ENCODE data around the gene AQP1. TPM values are rescaled to one million over a fixed set of nuclear protein-coding genes. Genes with fewer than 3 reads are reported as not detected.
A peak's percentile ranks its signal among the peaks of the same experiment; 100 is the strongest.

Gene AQP1
- total and polyA plus RNA-seq, 4 donors: 8.9 to 76.3 (median 23.5) TPM

- H3K9me3 ChIP-seq (ENCODE audit: control insufficient read depth in 4 of 4, low read length in 3 of 4): no peaks in the 10 kb centered on the region
- WGBS: 94% methylated on average over 19 of the region's 19 CpGs
- H3K4me3 ChIP-seq (ENCODE audit: low read depth in 1 of 3, low read length in 3 of 3): no peak overlapping the region
- peak; percentile 33 for DNase-seq (ENCODE audit: low spot score)
- no peak overlapping the region for H3K27ac ChIP-seq (ENCODE audit: low read depth in 1 of 2, low read length in 2 of 2)
- H3K27me3 ChIP-seq (ENCODE audit: control insufficient read depth in 4 of 4, insufficient read depth in 4 of 4, low read length in 3 of 4): no peaks in the 10 kb centered on the region
- H3K9ac ChIP-seq (ENCODE audit: low read depth in 1 of 2, low read length in 2 of 2): no peak overlapping the region
- TF ChIP-seq CTCF (IDR thresholded peaks at IDR 0.05; ENCODE audit: low read depth, low read length, missing input control): no peak
- no peak for TF ChIP-seq GABPA (IDR thresholded peaks at IDR 0.05 in 1 of 2, conservative IDR thresholded peaks at IDR 0.05 in 1 of 2)
- TF ChIP-seq HNF4A (conservative IDR thresholded peaks at IDR 0.05): no peak
- no peak for TF ChIP-seq SP1 (IDR thresholded peaks at IDR 0.05)
- TF ChIP-seq TAF1 (conservative IDR thresholded peaks at IDR 0.05): no peak
- no peak for TF ChIP-seq ATF3 (IDR thresholded peaks at IDR 0.05)
- no peak for TF ChIP-seq HNF4G (IDR thresholded peaks at IDR 0.05)
- no peak for TF ChIP-seq RAD21 (IDR thresholded peaks at IDR 0.05)
- TF ChIP-seq NR2F2 (IDR thresholded peaks at IDR 0.05): no peak
- no peak for TF ChIP-seq YY1 (IDR thresholded peaks at IDR 0.05)
- no peak for TF ChIP-seq MAX (IDR thresholded peaks at IDR 0.05)
- no peak for TF ChIP-seq JUND (IDR thresholded peaks at IDR 0.05)
- no peak for TF ChIP-seq EGR1 (IDR thresholded peaks at IDR 0.05; ENCODE audit: low read depth in 2 of 2)
- TF ChIP-seq FOXA1 (IDR thresholded peaks at IDR 0.05): no peak
- no peaks in the 10 kb centered on the region for H3K4me1 ChIP-seq (ENCODE audit: control insufficient read depth in 4 of 4, insufficient read depth in 4 of 4, low read length in 3 of 4)
- no peaks in the 10 kb centered on the region for H3K36me3 ChIP-seq (ENCODE audit: control insufficient read depth in 4 of 4, insufficient read depth in 3 of 4, low read depth in 1 of 4, low read length in 3 of 4)
Measured at GRCh38 chr7:30921540-30922401, 10.1 kb downstream of the AQP1 start.

- H3K27ac ChIP-seq (ENCODE audit: low read depth in 1 of 2, low read length in 2 of 2): no peak overlapping the region
- H3K27me3 ChIP-seq (ENCODE audit: control insufficient read depth in 4 of 4, insufficient read depth in 4 of 4, low read length in 3 of 4): no peaks in the 10 kb centered on the region
- TF ChIP-seq RXRA (IDR thresholded peaks at IDR 0.05) (no peak), ZBTB33 (IDR thresholded peaks at IDR 0.05) (no peak), RAD21 (IDR thresholded peaks at IDR 0.05) (no peak), ATF3 (IDR thresholded peaks at IDR 0.05) (no peak), HNF4A (conservative IDR thresholded peaks at IDR 0.05) (no peak)
- no peak for DNase-seq (ENCODE audit: low spot score)
- 92% methylated on average over 9 of the region's 9 CpGs for WGBS
- H3K9me3 ChIP-seq (ENCODE audit: control insufficient read depth in 4 of 4, low read length in 3 of 4): no peaks in the 10 kb centered on the region
- no peak overlapping the region for H3K4me3 ChIP-seq (ENCODE audit: low read depth in 1 of 3, low read length in 3 of 3)
- no peak overlapping the region for H3K9ac ChIP-seq (ENCODE audit: low read depth in 1 of 2, low read length in 2 of 2)
- H3K4me1 ChIP-seq (ENCODE audit: control insufficient read depth in 4 of 4, insufficient read depth in 4 of 4, low read length in 3 of 4): no peaks in the 10 kb centered on the region
- no peaks in the 10 kb centered on the region for H3K36me3 ChIP-seq (ENCODE audit: control insufficient read depth in 4 of 4, insufficient read depth in 3 of 4, low read depth in 1 of 4, low read length in 3 of 4)
Measured at GRCh38 chr7:30922596-30922995, 10.9 kb downstream of the AQP1 start.
